Subcutaneous adipose tissue (tissue), 4 donors: ENCODE data around the gene AGPAT3. TPM values are rescaled to one million over a fixed set of nuclear protein-coding genes. Genes with fewer than 3 reads are reported as not detected.

Source experiments
- small RNA-seq: library from RNA; depleted of rRNA; stranded (forward); fragments of <200 nt; gene quantifications from one replicate; pipeline ENCODE3, GENCODE V24; 2016
- total RNA-seq, 4 donors: library from RNA; depleted of rRNA; stranded (reverse); fragments of >200 nt; gene quantifications; one replicate each; pipeline ENCODE4 v1.1.0, GENCODE V29; 2016
- TF ChIP-seq, protein P1 (sequence below): fragments of 450-650 bp; IDR thresholded peaks from one replicate; pipeline ENCODE4 v1.5.1; 2016; ENCODE audit warnings: low read depth, mild to moderate bottlenecking, control low read depth, antibody characterized with exemption, moderate library complexity

Gene AGPAT3
- total RNA-seq, 4 donors from 2014 or later: 29.7 to 66.5 (median 33.8) TPM

DNA sequence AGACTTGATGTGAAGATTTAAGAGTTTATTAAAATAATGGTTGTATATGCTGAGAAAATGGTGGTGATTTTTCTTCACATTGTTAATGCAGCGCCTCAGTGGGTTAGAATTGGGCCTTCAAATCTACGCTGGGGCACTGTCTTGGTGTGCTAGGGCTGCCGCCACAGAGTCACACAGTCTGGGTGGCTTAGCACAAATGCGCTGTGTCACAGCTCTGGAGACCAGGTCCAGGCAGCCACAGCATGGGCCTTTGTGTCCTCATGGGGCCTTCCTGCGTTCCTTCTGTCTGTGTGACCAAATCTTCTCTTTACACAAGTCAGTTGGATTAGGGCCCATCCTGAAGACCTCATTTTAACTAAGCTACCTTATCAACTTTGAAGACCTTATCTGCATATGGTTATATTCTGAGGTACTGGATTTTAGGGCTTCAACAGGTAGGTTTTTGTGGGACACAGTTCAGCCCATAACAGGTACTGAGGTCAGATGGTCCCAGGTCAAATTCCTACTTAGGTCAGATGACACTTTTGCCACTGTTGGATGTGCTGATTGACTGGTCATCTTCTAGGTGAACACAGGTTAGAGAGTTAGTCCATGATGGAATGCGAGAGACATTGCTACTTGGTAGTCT lies 164.6 kb downstream of the AGPAT3 start:
- TF ChIP-seq, protein P1, sequence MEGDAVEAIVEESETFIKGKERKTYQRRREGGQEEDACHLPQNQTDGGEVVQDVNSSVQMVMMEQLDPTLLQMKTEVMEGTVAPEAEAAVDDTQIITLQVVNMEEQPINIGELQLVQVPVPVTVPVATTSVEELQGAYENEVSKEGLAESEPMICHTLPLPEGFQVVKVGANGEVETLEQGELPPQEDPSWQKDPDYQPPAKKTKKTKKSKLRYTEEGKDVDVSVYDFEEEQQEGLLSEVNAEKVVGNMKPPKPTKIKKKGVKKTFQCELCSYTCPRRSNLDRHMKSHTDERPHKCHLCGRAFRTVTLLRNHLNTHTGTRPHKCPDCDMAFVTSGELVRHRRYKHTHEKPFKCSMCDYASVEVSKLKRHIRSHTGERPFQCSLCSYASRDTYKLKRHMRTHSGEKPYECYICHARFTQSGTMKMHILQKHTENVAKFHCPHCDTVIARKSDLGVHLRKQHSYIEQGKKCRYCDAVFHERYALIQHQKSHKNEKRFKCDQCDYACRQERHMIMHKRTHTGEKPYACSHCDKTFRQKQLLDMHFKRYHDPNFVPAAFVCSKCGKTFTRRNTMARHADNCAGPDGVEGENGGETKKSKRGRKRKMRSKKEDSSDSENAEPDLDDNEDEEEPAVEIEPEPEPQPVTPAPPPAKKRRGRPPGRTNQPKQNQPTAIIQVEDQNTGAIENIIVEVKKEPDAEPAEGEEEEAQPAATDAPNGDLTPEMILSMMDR: no peak

DNA sequence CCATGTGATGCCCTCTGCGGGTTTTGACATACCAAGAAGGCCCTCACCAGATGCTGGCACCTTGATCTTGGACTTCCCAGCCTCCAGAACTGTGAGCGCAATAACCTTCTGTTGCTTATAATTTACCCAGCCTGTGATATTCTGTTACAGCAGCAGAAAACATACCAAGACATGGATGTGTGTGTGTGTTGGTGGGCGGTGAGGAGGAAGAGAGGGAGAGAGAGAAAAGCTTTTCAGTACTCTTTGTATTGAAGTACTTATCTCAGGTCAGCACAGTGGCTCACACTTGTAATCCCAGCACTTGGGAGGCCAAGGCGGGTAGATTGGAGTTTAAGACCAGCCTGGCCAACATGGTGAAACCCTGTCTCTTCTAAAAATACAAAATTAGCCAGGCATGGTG lies 170.2 kb downstream of the AGPAT3 start:
- TF ChIP-seq, protein P1: no peak

Small RNAs within 50 kb of the gene (small RNA-seq; reads per million reads assigned to genes)
- gene RNU6-1150P (not detected), gene RNU6-859P (not detected)

Other genes with a start within 250 kb of the AGPAT3 start
- gene HSF2BP, start 205.7 kb upstream of the AGPAT3 start, total RNA-seq: under 1 TPM in 3 of 4 donors, not detected in 1; 0.34 to 0.94 (median 0.44) TPM
- 10 to 100 TPM; 14.8 to 20.2 (median 17.2) TPM for gene RRP1B, start 205.7 kb upstream of the AGPAT3 start, total RNA-seq
- 100 to 1,000 TPM in 1 of 4 donors, 10 to 100 TPM in 3; 63.6 to 261 (median 72.6) TPM for gene PDXK, start 146.1 kb upstream of the AGPAT3 start, total RNA-seq
- gene CSTB, start 88.9 kb upstream of the AGPAT3 start, total RNA-seq: 10 to 100 TPM; 14.5 to 61.4 (median 34.9) TPM
- gene RRP1, start 75.6 kb upstream of the AGPAT3 start, total RNA-seq: 10 to 100 TPM in 3 of 4 donors, 1 to 10 TPM in 1; 8.2 to 21.4 (median 17.0) TPM
- gene TRAPPC10, start 147.1 kb downstream of the AGPAT3 start, total RNA-seq: 10 to 100 TPM; 26.0 to 40.3 (median 30.9) TPM
- gene PWP2, start 242.2 kb downstream of the AGPAT3 start, total RNA-seq: 10 to 100 TPM in 2 of 4 donors, 1 to 10 TPM in 2; 3.9 to 13.4 (median 9.4) TPM